ENCODE results near the gene PRPS1L1.

PRPS1L1 gene

DNA sequence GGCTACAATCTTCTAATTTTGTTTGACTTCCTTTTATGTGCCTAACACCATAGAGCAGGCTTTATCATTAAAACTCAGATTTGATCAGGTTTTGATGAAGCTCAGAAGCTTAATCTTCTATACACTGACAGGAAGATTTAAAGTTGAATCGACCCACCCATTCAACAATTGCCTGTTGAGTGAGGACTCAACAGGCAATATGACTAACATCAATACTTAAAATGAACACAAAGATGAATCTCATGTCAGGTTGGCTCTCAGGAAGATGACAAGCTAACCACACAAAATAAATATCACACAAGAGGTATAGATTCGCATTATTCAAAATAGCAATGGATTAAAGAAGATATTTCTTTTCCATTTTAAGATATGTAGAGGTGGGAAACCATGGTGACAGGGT lies 50.7 kb downstream of the PRPS1L1 start:
- TF ChIP-seq, protein P1, sequence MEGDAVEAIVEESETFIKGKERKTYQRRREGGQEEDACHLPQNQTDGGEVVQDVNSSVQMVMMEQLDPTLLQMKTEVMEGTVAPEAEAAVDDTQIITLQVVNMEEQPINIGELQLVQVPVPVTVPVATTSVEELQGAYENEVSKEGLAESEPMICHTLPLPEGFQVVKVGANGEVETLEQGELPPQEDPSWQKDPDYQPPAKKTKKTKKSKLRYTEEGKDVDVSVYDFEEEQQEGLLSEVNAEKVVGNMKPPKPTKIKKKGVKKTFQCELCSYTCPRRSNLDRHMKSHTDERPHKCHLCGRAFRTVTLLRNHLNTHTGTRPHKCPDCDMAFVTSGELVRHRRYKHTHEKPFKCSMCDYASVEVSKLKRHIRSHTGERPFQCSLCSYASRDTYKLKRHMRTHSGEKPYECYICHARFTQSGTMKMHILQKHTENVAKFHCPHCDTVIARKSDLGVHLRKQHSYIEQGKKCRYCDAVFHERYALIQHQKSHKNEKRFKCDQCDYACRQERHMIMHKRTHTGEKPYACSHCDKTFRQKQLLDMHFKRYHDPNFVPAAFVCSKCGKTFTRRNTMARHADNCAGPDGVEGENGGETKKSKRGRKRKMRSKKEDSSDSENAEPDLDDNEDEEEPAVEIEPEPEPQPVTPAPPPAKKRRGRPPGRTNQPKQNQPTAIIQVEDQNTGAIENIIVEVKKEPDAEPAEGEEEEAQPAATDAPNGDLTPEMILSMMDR (IDR thresholded peaks at IDR 0.05; ENCODE audit: low read depth, low read length) = no peak
- H3K27ac ChIP-seq = no peak overlapping the region
- H3K9me3 ChIP-seq (ENCODE audit: severe bottlenecking) = no peaks in the 10 kb centered on the region

More for the DNA sequence above, 50.7 kb downstream of the PRPS1L1 start:
- Histone ChIP-seq H3K4me3 (ENCODE audit: low read depth, low read length) (no peak overlapping the region), H3K36me3 (no peaks in the 10 kb centered on the region), H3K27me3 (ENCODE audit: insufficient read depth, low read depth, severe bottlenecking) (no peaks in the 10 kb centered on the region)
- DNase-seq = no peak
